ENCODE measurements around the gene HNRNPUL2. TPM values are rescaled to one million over a fixed set of nuclear protein-coding genes. Genes with fewer than 3 reads are reported as not detected.

The HNRNPUL2 gene
- total and polyA plus RNA-seq, 9 of the 15 experiments (the other 6 are each of a cell fraction or from before 2014, with no cell fraction given): 0.89 to 44.3 (median 15.2) TPM

DNA sequence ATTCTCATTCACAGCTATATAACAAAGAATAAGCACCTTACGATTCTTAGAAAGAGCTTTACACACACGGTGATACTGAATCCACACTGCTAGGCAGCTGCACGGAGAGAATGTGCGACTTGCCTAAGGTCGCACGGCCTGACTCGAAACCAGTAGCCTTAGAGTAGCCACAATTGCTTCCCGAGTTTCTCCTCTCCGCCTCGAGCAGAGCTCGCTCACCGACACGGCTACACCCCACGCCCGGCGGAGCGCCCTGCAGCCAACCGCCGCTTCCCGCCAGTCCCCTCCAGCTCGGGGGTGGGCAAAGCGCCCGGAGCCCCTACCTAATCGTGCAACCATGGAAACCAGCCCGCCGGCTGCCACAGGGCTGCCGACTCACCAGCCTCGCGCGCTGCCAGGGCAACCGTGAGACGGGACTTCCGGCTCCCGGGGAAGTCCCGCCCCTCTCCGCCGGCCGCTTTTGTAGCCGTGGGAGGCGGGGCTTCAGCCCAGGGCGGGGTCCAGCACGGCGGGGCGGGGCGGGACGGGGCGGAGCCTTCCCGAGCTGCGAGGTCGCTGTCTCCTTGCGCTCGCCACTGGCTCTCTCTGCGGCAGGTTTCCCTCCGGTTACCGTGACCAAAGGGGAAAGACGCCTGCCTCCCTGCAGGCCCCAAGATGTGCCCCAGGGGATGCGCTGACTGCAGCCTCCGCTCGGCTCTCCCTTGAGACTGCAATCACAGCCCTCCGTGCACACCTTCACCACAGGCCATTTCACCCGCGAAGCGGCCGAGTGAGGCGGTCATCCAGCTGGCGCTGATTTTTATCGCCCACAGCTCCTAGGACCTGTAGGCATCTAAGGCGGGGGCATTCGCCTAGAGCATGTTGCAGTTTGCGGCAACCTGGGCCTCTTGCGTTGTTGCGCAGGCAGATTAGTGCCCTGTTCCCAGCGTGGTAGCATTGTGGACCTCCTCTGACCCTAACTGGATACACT, 21.1 kb downstream of the HNRNPUL2 start (continued):
- TF ChIP-seq POLR2AphosphoS5 (IDR thresholded peaks at IDR 0.05; ENCODE audit: control insufficient read depth, insufficient read depth, low read depth, low read length) (peak; percentile 68; the same call in 1 of the 2 replicates), GATA2 (CRISPR knock-in tag; IDR thresholded peaks at IDR 0.05) (peak; percentile 80), HMG20B (CRISPR knock-in tag; IDR thresholded peaks at IDR 0.05) (peak; percentile 88; the same call in 1 of the 2 replicates), SIN3B (IDR thresholded peaks at IDR 0.05; ENCODE audit: low read depth) (peak; percentile 59; the same call in 1 of the 2 replicates), ARHGAP35 (IDR thresholded peaks at IDR 0.05; ENCODE audit: partially characterized antibody) (no peak), YY1 (IDR thresholded peaks at IDR 0.05; ENCODE audit: borderline replicate concordance in 1 of 3, control insufficient read depth in 1 of 3, extremely low read depth in 1 of 3, insufficient read depth in 3 of 3, insufficient read length in 1 of 3, insufficient replicate concordance in 2 of 3, low read depth in 1 of 3, low read length in 2 of 3) (peak in 1 of 3 experiments; percentile 12), NFIC (IDR thresholded peaks at IDR 0.05) (peak; percentile 28; the same call in 1 of the 2 replicates), HDAC2 (IDR thresholded peaks at IDR 0.05) (no peak), MYNN (IDR thresholded peaks at IDR 0.05) (peak; percentile 78), MYNN (CRISPR knock-in tag; IDR thresholded peaks at IDR 0.05) (no peak), ZNF143 (CRISPR knock-in tag; IDR thresholded peaks at IDR 0.05) (0 out of 2 replicates have a peak, but pooled peaks have one; percentile 33), CC2D1A (IDR thresholded peaks at IDR 0.05) (no peak), PHF20 (IDR thresholded peaks at IDR 0.05; ENCODE audit: partially characterized antibody) (peak; percentile 19), NFE2 (IDR thresholded peaks at IDR 0.05; ENCODE audit: low read depth) (peak; percentile 61), ZNF124 (CRISPR knock-in tag; IDR thresholded peaks at IDR 0.05) (no peak), E2F3 (CRISPR knock-in tag; IDR thresholded peaks at IDR 0.05) (0 out of 2 replicates have a peak, but pooled peaks have one; percentile 37), TEAD1 (CRISPR knock-in tag; IDR thresholded peaks at IDR 0.05) (peak; percentile 13 to 53; a peak in 2 of 4 replicates), KLF16 (IDR thresholded peaks at IDR 0.05) (0 out of 2 replicates have a peak, but pooled peaks have one; percentile 9), MAZ (CRISPR knock-in tag; conservative IDR thresholded peaks at IDR 0.05 in 1 of 2, IDR thresholded peaks at IDR 0.05 in 1 of 2) (peak; percentile 53 to 73; a peak in 3 of 4 replicates), TAF15 (IDR thresholded peaks at IDR 0.05; ENCODE audit: low read depth, low read length) (no peak), RAD51 (IDR thresholded peaks at IDR 0.05; ENCODE audit: borderline replicate concordance, low read depth) (no peak)
- TF ChIP-seq, protein P1, sequence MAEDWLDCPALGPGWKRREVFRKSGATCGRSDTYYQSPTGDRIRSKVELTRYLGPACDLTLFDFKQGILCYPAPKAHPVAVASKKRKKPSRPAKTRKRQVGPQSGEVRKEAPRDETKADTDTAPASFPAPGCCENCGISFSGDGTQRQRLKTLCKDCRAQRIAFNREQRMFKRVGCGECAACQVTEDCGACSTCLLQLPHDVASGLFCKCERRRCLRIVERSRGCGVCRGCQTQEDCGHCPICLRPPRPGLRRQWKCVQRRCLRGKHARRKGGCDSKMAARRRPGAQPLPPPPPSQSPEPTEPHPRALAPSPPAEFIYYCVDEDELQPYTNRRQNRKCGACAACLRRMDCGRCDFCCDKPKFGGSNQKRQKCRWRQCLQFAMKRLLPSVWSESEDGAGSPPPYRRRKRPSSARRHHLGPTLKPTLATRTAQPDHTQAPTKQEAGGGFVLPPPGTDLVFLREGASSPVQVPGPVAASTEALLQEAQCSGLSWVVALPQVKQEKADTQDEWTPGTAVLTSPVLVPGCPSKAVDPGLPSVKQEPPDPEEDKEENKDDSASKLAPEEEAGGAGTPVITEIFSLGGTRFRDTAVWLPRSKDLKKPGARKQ (CRISPR knock-in tag; IDR thresholded peaks at IDR 0.05): no peak
- TF ChIP-seq, protein P2, sequence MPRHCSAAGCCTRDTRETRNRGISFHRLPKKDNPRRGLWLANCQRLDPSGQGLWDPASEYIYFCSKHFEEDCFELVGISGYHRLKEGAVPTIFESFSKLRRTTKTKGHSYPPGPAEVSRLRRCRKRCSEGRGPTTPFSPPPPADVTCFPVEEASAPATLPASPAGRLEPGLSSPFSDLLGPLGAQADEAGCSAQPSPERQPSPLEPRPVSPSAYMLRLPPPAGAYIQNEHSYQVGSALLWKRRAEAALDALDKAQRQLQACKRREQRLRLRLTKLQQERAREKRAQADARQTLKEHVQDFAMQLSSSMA (CRISPR knock-in tag; IDR thresholded peaks at IDR 0.05): peak; percentile 69; the same call in 1 of the 2 replicates
- TF ChIP-seq, protein P3, sequence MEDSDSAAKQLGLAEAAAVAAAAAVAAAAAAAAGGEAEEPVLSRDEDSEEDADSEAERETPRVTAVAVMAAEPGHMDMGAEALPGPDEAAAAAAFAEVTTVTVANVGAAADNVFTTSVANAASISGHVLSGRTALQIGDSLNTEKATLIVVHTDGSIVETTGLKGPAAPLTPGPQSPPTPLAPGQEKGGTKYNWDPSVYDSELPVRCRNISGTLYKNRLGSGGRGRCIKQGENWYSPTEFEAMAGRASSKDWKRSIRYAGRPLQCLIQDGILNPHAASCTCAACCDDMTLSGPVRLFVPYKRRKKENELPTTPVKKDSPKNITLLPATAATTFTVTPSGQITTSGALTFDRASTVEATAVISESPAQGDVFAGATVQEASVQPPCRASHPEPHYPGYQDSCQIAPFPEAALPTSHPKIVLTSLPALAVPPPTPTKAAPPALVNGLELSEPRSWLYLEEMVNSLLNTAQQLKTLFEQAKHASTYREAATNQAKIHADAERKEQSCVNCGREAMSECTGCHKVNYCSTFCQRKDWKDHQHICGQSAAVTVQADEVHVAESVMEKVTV (CRISPR knock-in tag; IDR thresholded peaks at IDR 0.05): peak; percentile 30; the same call in 1 of the 2 replicates
